Left renal cortex interstitium (tissue), 4 donors: ENCODE results near the gene IL21. TPM values are rescaled to one million over a fixed set of nuclear protein-coding genes. Genes with fewer than 3 reads are reported as not detected.

ENCODE experiments used
- DNase-seq, 4 donors: peaks; one replicate each; pipeline ENCODE4 v3.0.0-alpha.2; 2013; ENCODE audit warnings: low read depth in 4 of 4, low spot score in 2 of 4, missing footprints in 1 of 4
- polyA plus RNA-seq, 4 donors: library from polyadenylated mRNA; unstranded; fragments of 120-200 nt; gene quantifications; one replicate each; pipeline ENCODE4 v1.2.1, GENCODE V29; 2013; ENCODE audit not compliant: insufficient read length in 4 of 4

The IL21 gene
- polyA plus RNA-seq, 4 donors = not detected

- no peak for DNase-seq
Measured at GRCh38 chr4:122635205-122635604, 14.3 kb upstream of the IL21 start.

- no peak for DNase-seq
Measured at GRCh38 chr4:122633211-122633610, 12.3 kb upstream of the IL21 start.

DNA sequence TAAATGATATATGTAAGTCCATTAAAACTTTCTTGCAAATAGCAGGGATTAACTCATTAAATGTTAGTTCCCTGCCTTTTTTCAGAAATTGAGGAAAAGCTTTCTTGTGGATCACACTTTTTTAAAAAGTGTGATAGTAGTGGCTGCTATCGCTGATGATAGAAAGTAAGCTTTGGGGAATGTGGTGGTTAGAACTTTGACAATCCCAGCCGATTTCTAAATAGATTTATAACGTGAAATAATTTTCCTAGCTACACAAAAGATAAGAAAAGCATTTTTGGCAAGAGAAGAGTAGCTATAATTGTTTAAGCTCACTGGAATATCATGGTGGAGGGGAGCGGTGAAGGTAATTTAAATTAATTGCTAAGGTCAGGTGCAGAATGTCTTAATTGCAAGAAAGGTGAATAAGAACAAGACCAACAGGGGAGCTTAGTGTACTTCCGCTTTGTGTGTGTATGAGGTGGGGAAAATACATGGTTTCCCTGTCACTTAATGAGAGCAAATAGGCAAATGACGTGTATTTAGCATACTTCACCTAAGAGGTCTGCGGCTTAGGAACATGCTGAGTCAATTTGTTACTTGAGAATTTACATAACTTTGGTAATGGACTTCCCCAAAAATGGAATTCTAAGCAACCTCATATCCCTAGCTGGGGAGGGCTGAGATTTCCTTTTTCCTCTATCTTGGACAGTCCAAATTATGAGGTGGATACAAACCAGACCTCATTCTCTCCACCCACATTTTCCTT lies 11.7 kb upstream of the IL21 start:
- no peak for DNase-seq

DNA sequence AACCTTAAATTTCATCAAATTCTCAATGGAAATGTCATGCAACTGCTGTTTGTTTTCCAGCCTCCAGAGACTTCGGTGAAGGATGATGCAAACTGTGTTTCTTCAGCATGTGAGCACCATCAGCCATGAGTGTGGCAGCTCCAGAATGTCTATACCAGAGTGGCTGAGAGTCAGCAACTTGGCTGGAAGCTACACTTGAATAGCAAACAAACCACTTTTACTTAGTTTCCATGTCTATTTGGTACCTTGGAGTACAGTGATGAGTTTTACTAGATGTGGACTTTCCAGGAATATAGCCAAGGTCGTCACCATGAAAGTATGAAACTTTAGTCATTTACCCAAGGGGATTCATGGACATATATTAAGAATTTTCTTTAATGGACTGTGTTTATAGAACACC lies 4.3 kb upstream of the IL21 start:
- DNase-seq = no peak

GRCh38 chr4:122624205-122624604 lies 3.3 kb upstream of the IL21 start:
- DNase-seq = no peak

GRCh38 chr4:122623637-122624166 lies 2.8 kb upstream of the IL21 start:
- DNase-seq = no peak

DNA sequence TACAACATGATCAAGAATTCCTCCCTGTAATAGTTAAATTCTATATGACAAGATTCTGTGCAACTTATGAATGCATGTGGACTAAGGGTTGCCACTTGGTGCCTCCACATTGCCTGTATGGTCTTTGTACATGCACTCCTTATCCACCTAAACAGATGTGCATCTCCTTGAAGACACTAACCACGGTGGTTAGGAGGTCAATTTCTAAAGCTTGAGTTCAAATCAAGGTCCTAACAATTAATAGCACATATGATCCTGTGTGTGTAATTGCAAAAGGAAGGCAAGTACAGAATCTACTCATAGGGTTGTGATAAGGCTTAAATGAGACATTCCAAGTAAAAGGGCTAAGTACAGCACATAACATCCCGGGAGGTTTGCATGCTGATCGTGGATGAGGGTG lies 1.5 kb upstream of the IL21 start:
- DNase-seq = no peak

- no peak for DNase-seq
Measured at GRCh38 chr4:122619611-122620010, 1.3 kb downstream of the IL21 start.

DNA sequence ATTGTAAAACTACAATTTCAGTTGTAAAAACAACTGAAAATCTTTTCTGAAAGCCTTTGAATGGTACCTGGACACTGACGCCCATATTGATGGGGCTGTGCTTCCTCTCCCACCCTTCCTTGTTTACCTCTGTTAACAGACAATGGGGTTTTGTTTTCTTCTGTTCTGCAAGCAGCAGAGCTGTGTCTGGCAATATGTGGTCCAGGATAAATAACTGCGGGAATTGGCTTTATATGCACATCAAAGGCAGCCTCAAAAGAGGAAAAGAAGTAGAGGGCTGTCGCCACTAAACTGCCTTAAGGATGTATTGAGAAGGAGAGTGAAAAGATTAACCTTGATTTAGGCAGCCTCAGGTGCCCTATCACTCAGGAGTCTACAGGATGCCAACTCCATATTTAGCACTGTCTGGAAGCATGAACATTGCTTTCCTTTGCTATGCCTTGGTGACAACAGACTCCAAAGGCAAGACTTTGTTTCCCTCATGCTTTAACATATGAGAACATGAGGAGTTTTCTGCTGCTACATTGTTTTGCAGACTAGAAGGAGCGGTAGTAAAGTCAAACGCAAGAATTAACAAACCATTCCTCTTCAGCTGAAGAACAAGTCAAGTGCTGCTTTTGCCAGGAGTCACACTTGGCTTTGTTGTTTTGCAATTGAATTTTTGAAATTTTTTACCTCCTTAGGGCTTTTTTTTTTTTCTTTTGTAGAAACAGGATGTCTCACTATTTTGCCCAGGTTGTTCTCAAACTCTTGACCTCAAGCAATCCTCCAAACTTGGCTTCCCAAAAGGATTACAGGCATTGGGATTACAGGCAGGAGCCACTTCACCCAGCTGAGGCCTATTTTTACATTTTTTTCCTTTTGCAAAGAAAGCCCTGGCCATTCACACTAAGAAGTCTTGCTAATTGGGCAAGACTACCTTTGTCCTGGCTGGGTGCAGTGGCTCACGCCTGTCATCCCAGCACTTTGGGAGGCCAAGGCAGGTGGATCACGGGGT lies 3.0 kb downstream of the IL21 start:
- no peak for DNase-seq

- no peak for DNase-seq
Measured at GRCh38 chr4:122616915-122617596, 3.8 kb downstream of the IL21 start.

GRCh38 chr4:122614621-122615020 lies 6.2 kb downstream of the IL21 start:
- DNase-seq = no peak

DNA sequence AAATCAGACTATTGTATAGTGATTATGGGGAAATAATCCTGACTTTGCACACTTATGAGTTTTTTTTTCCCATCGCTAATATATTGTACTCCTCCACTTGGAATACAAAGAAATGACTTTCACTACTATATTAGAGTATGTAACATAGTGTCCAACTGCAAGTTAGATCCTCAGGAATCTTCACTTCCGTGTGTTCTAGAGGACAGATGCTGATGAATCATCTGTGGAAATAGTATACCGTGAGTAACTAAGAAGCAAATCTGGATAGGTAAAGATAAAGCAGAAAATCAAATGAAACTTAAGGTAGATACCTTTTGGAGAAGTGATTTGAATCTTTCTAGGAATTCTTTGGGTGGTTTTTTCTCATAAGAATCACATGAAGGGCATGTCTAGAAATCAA lies 8.3 kb downstream of the IL21 start:
- no peak for DNase-seq

GRCh38 chr4:122606364-122607043 lies 14.4 kb downstream of the IL21 start:
- DNase-seq = peak in 1 of 4 donors; percentile 4

- no peak for DNase-seq
Measured at GRCh38 chr4:122604146-122604545, 16.7 kb downstream of the IL21 start.

DNA sequence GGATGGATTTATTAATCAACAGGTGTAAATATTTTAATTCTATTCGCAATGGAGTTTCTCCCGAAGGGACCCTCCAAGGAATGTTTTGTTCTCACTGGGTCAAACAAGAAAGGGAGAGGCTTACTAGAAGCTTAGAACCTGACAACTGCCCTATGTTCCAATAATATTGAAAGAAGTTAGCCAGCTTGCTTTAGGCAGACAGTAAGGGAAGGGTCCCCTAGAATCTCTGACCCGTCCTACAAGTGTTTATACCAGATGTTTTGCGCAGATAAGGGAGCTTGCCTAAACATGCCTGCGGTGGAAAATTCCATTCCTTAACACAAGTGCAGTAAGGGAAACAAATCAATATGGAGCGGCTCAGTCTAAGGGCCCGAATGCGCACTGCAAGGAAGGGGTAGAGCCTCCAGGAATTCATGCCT lies 17.7 kb downstream of the IL21 start:
- no peak for DNase-seq

DNA sequence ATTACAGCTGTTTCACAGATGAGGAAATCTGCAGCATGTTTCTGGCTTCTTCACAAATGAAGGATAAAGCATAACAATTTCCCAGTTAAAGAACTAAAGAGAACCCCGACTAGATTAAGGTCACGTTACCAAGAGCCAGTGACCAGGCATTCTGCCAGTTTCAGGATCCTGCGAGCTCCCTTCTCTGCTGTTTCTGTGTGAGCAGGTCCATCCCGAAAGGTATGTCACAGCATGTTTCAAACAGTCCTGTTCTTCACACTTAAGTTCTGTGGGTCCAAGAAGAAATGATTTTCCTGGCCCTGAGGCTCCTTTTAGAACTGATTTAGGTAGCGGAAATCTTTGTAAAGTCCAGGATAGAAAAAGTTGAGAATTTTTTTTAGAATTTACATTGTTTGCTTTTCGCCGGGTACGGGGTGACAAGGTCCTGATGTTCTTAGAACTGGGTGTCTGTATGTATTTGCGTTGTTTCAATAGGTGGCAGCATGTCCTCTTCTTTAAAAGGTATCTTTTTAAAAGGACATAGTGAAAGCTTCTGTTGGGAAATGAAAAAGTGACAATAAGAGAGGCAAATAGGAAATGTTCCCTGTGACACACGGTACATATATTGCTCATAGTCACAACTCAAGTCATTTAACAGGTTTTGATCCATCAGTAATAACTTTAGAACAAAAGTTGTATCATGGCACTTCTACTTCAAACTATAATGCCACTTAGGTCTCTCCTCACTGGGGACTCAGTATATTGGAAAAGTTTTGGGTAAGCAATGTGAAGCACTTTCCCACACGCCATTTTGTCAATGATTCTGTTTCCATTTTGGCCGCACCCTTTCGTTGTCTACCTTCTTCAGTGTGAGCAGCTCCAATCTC lies 18.4 kb downstream of the IL21 start:
- peak in 2 of 4 donors; percentile 10 to 20 for DNase-seq

DNA sequence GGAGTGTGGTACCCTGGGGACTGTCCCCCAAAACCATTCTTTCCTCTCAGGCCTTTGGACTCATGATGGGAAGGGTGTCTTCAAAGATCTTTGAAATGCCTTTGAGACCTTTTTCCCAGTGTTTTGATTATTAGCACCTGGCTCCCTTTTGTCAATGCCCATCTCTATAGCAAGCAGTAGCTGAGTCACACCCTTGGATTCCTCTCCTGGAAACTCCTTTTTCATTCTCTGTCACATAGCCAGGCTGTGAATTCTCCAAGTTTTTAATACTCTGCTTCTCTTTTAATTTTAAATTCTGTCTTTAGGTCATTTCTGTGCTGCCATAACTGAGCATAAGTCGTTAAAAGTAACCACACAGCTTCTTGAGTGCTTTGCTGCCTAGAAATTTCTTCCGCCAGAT lies 29.7 kb downstream of the IL21 start:
- DNase-seq = no peak

DNA sequence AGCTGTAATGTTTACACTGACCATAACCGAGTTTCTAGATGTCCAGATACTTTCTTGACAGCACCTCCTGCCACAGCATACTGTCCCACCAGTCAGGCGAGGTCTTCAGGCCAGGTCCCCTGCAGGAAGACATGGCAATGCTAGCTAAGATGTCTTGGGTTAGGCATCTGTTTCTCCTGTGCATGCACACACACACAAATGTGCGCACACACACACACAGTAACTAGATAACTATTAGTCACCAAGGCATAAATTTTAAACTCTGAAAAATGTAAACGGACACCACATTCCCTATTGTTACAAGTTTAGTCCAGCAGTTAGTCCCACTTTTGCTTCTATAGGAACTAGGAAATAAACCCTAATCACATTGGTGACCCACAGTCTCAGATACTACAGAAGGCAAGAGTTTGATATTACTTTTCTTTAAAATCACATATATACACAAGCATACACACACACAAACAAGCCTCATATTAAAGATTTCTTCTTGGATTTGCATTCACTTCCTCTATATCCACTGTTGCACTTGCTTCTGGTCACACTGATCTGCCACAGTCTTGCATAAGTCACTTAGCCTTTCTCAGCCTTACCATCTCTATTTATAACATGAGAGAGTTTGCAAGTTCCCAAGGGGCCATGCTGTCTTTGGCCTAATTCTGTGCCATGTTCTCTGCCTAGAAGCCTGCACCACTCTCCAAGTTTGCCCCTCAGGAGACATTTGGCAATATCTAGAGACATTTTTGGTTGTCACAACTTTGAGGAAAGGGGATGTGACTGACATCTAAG lies 32.2 kb downstream of the IL21 start:
- DNase-seq = no peak

GRCh38 chr4:122584519-122584918 lies 36.3 kb downstream of the IL21 start:
- DNase-seq = no peak
